Measurements from ENCODE around the gene MAPKAP1.
A peak's percentile ranks its signal among the peaks of the same experiment; 100 is the strongest.
"Not testable (repeated sequence)": the region's sequence is repeated elsewhere in the genome, so short reads cannot be mapped to it uniquely, and the experiment has no call there.

MAPKAP1 gene

GRCh38 chr9:125732562-125732961, 25.6 kb upstream of the MAPKAP1 start:
- DNase-seq (ENCODE audit: low read depth in 2 of 2), result no peak

- no peak for DNase-seq (ENCODE audit: low read depth in 2 of 2)
Observed at GRCh38 chr9:125730168-125730567, 23.2 kb upstream of the MAPKAP1 start.

- DNase-seq (ENCODE audit: low read depth in 2 of 2), result no peak
Observed at GRCh38 chr9:125726456-125727132, 19.6 kb upstream of the MAPKAP1 start.

- no peak for DNase-seq (ENCODE audit: low read depth in 2 of 2)
Observed at GRCh38 chr9:125707472-125707804, 430 bp upstream of the MAPKAP1 start.

GRCh38 chr9:125705893-125706292, 1.1 kb downstream of the MAPKAP1 start:
- no peak for DNase-seq (ENCODE audit: low read depth in 2 of 2)

GRCh38 chr9:125703662-125704061, 3.3 kb downstream of the MAPKAP1 start:
- DNase-seq (ENCODE audit: low read depth in 2 of 2), result no peak

- peak; percentile 12 to 15 for DNase-seq (ENCODE audit: low read depth in 2 of 2)
Observed at GRCh38 chr9:125701351-125701750, 5.7 kb downstream of the MAPKAP1 start.

- DNase-seq (ENCODE audit: low read depth in 2 of 2), result peak; percentile 22 to 27
Observed at GRCh38 chr9:125700791-125701190, 6.2 kb downstream of the MAPKAP1 start.

GRCh38 chr9:125699870-125700269, 7.1 kb downstream of the MAPKAP1 start:
- DNase-seq (ENCODE audit: low read depth in 2 of 2), result no peak

- DNase-seq (ENCODE audit: low read depth in 2 of 2), result no peak
Observed at GRCh38 chr9:125696106-125696647, 10.8 kb downstream of the MAPKAP1 start.

GRCh38 chr9:125695548-125695947, 11.5 kb downstream of the MAPKAP1 start:
- DNase-seq (ENCODE audit: low read depth in 2 of 2), result not testable (repeated sequence)

- no peak for DNase-seq (ENCODE audit: low read depth in 2 of 2)
Observed at GRCh38 chr9:125694478-125694877, 12.5 kb downstream of the MAPKAP1 start.

GRCh38 chr9:125693492-125693891, 13.5 kb downstream of the MAPKAP1 start:
- DNase-seq (ENCODE audit: low read depth in 2 of 2), result not testable (repeated sequence)

GRCh38 chr9:125691869-125692268, 15.1 kb downstream of the MAPKAP1 start:
- DNase-seq (ENCODE audit: low read depth in 2 of 2), result no peak

GRCh38 chr9:125690679-125691078, 16.3 kb downstream of the MAPKAP1 start:
- DNase-seq (ENCODE audit: low read depth in 2 of 2), result no peak

- DNase-seq (ENCODE audit: low read depth in 2 of 2), result no peak
Observed at GRCh38 chr9:125687163-125687863, 19.7 kb downstream of the MAPKAP1 start.

- DNase-seq (ENCODE audit: low read depth in 2 of 2), result no peak
Observed at GRCh38 chr9:125685167-125685566, 21.8 kb downstream of the MAPKAP1 start.

- DNase-seq (ENCODE audit: low read depth in 2 of 2), result no peak
Observed at GRCh38 chr9:125683486-125683885, 23.5 kb downstream of the MAPKAP1 start.

GRCh38 chr9:125682340-125682739, 24.7 kb downstream of the MAPKAP1 start:
- no peak for DNase-seq (ENCODE audit: low read depth in 2 of 2)

- no peak for DNase-seq (ENCODE audit: low read depth in 2 of 2)
Observed at GRCh38 chr9:125681657-125682056, 25.4 kb downstream of the MAPKAP1 start.

- no peak for DNase-seq (ENCODE audit: low read depth in 2 of 2)
Observed at GRCh38 chr9:125681086-125681622, 25.9 kb downstream of the MAPKAP1 start.

GRCh38 chr9:125680445-125680844, 26.6 kb downstream of the MAPKAP1 start:
- no peak for DNase-seq (ENCODE audit: low read depth in 2 of 2)

- no peak for DNase-seq (ENCODE audit: low read depth in 2 of 2)
Observed at GRCh38 chr9:125679597-125680189, 27.3 kb downstream of the MAPKAP1 start.
